ENCODE data around the gene WDTC1. TPM values are rescaled to one million over a fixed set of nuclear protein-coding genes. Genes with fewer than 3 reads are reported as not detected.
"Not testable (repeated sequence)": the region's sequence is repeated elsewhere in the genome, so short reads cannot be mapped to it uniquely, and the experiment has no call there.

The WDTC1 gene, protein sequence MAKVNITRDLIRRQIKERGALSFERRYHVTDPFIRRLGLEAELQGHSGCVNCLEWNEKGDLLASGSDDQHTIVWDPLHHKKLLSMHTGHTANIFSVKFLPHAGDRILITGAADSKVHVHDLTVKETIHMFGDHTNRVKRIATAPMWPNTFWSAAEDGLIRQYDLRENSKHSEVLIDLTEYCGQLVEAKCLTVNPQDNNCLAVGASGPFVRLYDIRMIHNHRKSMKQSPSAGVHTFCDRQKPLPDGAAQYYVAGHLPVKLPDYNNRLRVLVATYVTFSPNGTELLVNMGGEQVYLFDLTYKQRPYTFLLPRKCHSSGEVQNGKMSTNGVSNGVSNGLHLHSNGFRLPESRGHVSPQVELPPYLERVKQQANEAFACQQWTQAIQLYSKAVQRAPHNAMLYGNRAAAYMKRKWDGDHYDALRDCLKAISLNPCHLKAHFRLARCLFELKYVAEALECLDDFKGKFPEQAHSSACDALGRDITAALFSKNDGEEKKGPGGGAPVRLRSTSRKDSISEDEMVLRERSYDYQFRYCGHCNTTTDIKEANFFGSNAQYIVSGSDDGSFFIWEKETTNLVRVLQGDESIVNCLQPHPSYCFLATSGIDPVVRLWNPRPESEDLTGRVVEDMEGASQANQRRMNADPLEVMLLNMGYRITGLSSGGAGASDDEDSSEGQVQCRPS
- 28.6 and 38.7 TPM in 2 replicates for total RNA-seq

DNA sequence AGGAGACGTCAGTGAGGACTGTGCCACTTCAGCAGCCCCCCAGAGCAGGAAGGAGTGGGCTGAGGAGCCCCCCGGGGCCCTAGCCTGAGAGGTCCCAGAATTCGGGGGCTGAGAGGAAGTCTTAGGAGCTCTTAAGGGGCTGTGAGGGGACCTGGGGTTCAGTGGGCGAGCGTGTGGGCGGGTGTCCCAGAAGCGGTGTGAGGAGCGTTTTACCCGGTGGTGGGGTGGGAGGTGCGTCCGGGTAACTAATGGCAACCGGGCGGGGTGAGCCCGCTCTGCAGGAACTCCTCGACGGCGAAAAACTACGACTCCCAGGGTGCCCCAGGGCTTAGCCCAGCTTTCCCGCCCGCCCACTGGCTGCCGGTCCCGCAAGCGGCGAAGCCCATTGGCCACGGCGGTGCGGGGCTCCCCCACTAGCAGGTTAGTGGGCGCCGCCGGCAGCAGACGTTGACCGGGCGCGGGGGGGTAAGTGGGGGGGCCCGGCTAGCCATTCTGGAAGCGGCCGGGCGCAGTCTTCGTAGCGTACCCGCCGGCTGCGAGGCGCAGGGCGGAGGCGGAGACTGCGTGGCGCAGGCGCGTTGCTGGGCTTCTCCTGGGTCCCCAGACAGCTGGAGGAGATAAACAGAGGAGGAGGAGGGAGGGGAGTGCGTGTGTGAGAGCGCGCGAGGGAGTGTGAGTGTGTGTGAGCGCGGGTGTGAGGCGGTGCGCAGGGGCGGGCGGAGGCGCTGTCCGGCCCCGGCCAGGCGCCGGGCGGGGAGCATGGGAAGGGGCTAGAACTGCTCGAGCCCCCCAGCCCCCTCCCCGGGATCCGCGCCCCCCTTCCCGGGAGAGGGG lies at the start of gene WDTC1:
WDTC1 (plus strand) TSS at position 584 of the 834 bp plus-strand sequence. CDS start 26,423 bp downstream, outside the sequence.
- peak within 1 kb of the TSS; percentile 85 for H3K4me3 ChIP-seq (ENCODE audit: low read depth, low read length)
- DNase-seq (ENCODE audit: low read depth), result peak; percentile 82
- TF ChIP-seq, protein P1, sequence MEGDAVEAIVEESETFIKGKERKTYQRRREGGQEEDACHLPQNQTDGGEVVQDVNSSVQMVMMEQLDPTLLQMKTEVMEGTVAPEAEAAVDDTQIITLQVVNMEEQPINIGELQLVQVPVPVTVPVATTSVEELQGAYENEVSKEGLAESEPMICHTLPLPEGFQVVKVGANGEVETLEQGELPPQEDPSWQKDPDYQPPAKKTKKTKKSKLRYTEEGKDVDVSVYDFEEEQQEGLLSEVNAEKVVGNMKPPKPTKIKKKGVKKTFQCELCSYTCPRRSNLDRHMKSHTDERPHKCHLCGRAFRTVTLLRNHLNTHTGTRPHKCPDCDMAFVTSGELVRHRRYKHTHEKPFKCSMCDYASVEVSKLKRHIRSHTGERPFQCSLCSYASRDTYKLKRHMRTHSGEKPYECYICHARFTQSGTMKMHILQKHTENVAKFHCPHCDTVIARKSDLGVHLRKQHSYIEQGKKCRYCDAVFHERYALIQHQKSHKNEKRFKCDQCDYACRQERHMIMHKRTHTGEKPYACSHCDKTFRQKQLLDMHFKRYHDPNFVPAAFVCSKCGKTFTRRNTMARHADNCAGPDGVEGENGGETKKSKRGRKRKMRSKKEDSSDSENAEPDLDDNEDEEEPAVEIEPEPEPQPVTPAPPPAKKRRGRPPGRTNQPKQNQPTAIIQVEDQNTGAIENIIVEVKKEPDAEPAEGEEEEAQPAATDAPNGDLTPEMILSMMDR (IDR thresholded peaks at IDR 0.05; ENCODE audit: insufficient read depth, low read length, poor library complexity, severe bottlenecking), result no peak
- H3K27me3 ChIP-seq (ENCODE audit: control insufficient read depth, insufficient read depth, low read length), result no peaks in the 10 kb centered on the region
- no peaks in the 10 kb centered on the region for H3K36me3 ChIP-seq (ENCODE audit: control insufficient read depth, insufficient read depth, low read length)

DNA sequence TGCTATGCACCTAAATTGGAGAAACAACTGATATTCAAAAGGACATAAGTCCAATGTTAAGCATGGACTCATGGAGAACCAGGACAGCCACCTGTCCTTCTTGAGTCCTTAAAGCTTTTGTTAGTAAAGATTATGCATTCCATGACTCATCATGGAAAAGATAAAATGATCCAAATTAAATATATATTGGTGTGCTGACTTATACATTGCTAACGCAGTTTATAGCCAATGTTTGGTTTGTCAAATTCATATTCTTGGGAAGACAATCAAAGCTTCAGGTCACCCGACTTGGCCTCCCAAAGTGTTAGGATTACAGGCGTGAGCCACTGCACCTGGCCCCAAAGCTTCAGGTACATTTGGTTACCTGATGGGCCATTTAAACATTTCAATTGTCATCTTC lies 49.8 kb upstream of the WDTC1 start:
- not testable (repeated sequence) for H3K36me3 ChIP-seq (ENCODE audit: control insufficient read depth, insufficient read depth, low read length); DNase-seq (ENCODE audit: low read depth); H3K4me3 ChIP-seq (ENCODE audit: low read depth, low read length); H3K27me3 ChIP-seq (ENCODE audit: control insufficient read depth, insufficient read depth, low read length)

DNA sequence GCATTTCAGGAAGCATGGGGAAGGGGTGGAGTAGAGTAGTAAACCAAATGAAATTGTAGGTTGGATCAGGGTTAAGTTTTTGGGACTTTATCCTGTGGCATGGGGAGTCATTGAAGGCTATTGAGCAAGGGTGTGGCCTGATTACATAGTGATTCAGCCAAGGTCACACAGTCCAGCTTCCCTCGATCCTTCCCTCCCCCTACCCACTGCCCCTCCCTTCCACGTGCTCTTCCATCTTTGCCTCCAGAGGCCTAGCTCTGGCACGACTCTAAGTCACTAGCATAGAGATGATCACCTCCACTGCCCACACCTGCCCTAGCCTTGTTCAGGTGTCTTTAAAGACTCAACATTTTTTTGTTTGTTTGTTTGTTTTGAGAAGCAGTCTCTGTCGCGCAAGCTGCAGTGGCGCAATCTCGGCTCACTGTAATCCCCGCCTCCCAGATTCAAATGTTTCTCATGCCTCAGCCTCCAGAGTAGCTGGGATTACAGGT lies 42.3 kb upstream of the WDTC1 start:
- TF ChIP-seq, protein P1 (IDR thresholded peaks at IDR 0.05; ENCODE audit: insufficient read depth, low read length, poor library complexity, severe bottlenecking), result no peak
- H3K4me3 ChIP-seq (ENCODE audit: low read depth, low read length), result no peak overlapping the region
- H3K36me3 ChIP-seq (ENCODE audit: control insufficient read depth, insufficient read depth, low read length), result no peaks in the 10 kb centered on the region
- H3K27me3 ChIP-seq (ENCODE audit: control insufficient read depth, insufficient read depth, low read length), result no peaks in the 10 kb centered on the region
- no peak for DNase-seq (ENCODE audit: low read depth)

DNA sequence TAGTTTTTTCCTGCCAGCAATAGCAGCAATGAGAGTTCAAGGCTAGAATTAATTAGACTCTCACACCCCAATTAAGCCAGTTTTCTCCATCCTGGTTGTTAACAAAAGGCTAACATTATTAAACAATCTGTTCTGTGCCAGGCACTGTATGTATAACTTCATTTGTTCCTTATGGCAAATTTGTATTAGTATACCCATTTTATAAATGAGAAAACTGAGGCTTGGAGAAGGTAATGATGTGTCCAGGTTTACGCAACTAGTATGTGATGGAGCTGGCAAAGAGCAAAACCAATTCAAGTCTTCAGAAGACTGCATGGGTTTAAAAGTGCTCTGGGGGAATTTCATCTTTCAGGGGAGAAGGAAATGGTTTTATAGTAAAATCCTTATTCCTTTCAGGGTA lies 41.2 kb upstream of the WDTC1 start:
- Histone ChIP-seq H3K27me3 (ENCODE audit: control insufficient read depth, insufficient read depth, low read length) (no peaks in the 10 kb centered on the region), H3K36me3 (ENCODE audit: control insufficient read depth, insufficient read depth, low read length) (no peaks in the 10 kb centered on the region), H3K4me3 (ENCODE audit: low read depth, low read length) (no peak overlapping the region)
- TF ChIP-seq, protein P1 (IDR thresholded peaks at IDR 0.05; ENCODE audit: insufficient read depth, low read length, poor library complexity, severe bottlenecking), result no peak
- DNase-seq (ENCODE audit: low read depth), result no peak

DNA sequence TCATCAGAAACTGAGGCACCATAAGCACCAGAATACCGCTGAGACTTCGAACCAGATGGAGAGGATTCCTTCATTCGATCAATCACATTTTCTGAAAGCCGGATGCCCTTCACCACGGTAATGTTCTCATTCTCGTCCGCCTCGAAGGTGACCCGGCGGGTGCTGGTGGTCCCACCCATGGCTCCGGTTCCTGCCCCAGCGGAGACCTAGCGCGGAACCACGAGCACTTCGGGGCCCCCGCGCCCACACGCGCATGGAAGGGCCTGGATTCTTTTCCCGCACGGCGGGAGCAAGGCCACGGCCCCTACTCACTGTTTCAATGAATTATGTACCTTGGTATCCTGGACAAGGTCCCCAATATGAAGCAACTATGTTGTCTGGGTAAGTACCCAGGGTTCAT lies 33.1 kb upstream of the WDTC1 start:
- Histone ChIP-seq H3K4me3 (ENCODE audit: low read depth, low read length) (no peak overlapping the region), H3K36me3 (ENCODE audit: control insufficient read depth, insufficient read depth, low read length) (no peaks in the 10 kb centered on the region), H3K27me3 (ENCODE audit: control insufficient read depth, insufficient read depth, low read length) (no peaks in the 10 kb centered on the region)
- TF ChIP-seq, protein P1 (IDR thresholded peaks at IDR 0.05; ENCODE audit: insufficient read depth, low read length, poor library complexity, severe bottlenecking), result no peak
- DNase-seq (ENCODE audit: low read depth), result no peak

DNA sequence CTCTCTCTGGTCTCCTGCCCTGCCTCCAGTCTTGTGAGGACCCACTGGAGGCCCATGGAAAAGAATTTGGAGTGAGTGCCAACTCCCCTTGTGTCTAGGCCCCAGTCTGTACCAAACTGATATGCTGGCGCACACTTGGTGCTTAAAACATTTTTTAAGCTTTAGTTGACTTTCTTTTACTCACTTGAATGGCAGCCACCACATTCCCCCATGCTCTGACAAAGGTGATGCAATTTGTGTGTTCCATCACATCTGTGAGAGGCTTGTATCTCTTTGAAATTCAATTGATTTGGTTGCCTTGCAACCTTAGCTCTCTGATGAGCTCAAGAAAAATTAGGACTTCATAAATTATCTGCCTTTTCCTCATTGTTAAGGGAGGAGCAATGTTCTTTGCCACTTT lies 30.5 kb upstream of the WDTC1 start:
- DNase-seq (ENCODE audit: low read depth), result no peak
- TF ChIP-seq, protein P1 (IDR thresholded peaks at IDR 0.05; ENCODE audit: insufficient read depth, low read length, poor library complexity, severe bottlenecking), result no peak
- H3K4me3 ChIP-seq (ENCODE audit: low read depth, low read length), result no peak overlapping the region
- H3K27me3 ChIP-seq (ENCODE audit: control insufficient read depth, insufficient read depth, low read length), result no peaks in the 10 kb centered on the region
- H3K36me3 ChIP-seq (ENCODE audit: control insufficient read depth, insufficient read depth, low read length), result no peaks in the 10 kb centered on the region

DNA sequence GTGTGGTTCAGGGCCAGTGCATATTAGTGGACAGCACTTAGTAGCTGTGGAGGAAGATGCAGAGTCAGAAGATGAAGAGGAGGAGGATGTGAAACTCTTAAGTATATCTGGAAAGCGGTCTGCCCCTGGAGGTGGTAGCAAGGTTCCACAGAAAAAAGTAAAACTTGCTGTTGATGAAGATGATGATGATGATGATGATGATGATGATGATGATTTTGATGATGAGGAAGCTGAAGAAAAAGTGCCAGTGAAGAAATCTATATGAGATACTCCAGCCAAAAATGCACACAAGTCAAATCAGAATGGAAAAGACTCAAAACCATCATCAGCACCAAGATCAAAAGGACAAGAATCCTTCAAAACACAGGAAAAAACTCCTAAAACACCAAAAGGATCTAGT lies 27.2 kb upstream of the WDTC1 start:
- not testable (repeated sequence) for H3K4me3 ChIP-seq (ENCODE audit: low read depth, low read length); H3K27me3 ChIP-seq (ENCODE audit: control insufficient read depth, insufficient read depth, low read length); H3K36me3 ChIP-seq (ENCODE audit: control insufficient read depth, insufficient read depth, low read length); DNase-seq (ENCODE audit: low read depth)

DNA sequence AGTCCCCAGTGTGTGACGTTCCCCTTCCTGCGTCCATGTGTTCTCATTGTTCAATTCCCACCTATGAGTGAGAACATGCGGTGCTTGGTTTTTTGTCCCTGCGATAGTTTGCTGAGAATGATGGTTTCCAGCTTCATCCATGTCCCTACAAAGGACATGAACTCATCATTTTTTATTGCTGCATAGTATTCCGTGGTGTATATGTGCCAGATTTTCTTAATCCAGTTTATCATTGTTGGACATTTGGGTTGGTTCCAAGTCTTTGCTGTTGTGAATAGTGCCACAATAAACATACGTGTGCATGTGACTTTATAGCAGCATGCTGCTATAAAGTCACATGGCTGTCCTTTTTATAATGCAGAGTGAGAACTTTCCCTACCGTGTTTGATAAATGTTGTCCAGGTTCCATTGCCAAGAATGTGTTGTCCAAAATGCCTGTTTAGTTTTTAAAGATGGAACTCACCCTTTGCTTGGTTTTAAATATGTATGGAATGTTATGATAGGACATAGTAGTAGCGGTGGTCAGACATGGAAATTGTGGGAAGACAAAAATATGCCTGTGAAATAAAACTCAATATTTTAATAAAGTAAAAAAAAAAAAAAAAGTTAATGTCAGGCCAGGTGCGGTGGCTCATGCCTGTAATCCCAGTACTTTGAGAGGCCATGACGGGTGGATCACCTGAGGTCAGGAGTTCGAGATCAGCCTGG lies 26.1 kb upstream of the WDTC1 start:
- not testable (repeated sequence) for H3K27me3 ChIP-seq (ENCODE audit: control insufficient read depth, insufficient read depth, low read length); H3K4me3 ChIP-seq (ENCODE audit: low read depth, low read length); DNase-seq (ENCODE audit: low read depth); H3K36me3 ChIP-seq (ENCODE audit: control insufficient read depth, insufficient read depth, low read length)

Measured in kidney epithelial cell (primary cell).